Mesenchymal stem cell (in vitro differentiated cells and primary cell): ENCODE data around the gene DYNAP. TPM values are rescaled to one million over a fixed set of nuclear protein-coding genes. Genes with fewer than 3 reads are reported as not detected.

Source experiments
- DNase-seq: peaks from one replicate; pipeline ENCODE4 v3.0.0-alpha.2; 2013
- H2AFZ ChIP-seq: one replicate; pipeline ENCODE4 v1.6.1; 2013; ENCODE audit warnings: low read depth, mild to moderate bottlenecking, control low read depth, inconsistent platforms, low read length, moderate library complexity
- H2AK5ac ChIP-seq: 2 replicates; pipeline ENCODE4 v1.6.1; 2013; ENCODE audit warnings: low read length, moderate library complexity, mild to moderate bottlenecking, inconsistent platforms; ENCODE audit not compliant: severe bottlenecking
- H2BK120ac ChIP-seq: one replicate; pipeline ENCODE4 v1.6.1; 2013; ENCODE audit warnings: low read depth, mild to moderate bottlenecking, inconsistent platforms, low read length, moderate library complexity
- H2BK12ac ChIP-seq, 2 experiments: one replicate each; pipeline ENCODE4 v1.6.1; 2013; ENCODE audit warnings: inconsistent platforms in 2 of 2, low read length in 2 of 2, mild to moderate bottlenecking in 2 of 2, moderate library complexity in 2 of 2, control low read depth in 1 of 2
- H2BK15ac ChIP-seq: one replicate; pipeline ENCODE4 v1.6.1; 2013; ENCODE audit warnings: mild to moderate bottlenecking, low read depth, inconsistent platforms; ENCODE audit not compliant: poor library complexity, severe bottlenecking
- H2BK5ac ChIP-seq: 2 replicates; pipeline ENCODE4 v1.6.1; 2013; ENCODE audit warnings: low read depth, mild to moderate bottlenecking, low read length, control low read depth, inconsistent platforms; ENCODE audit not compliant: poor library complexity, severe bottlenecking
- H3K14ac ChIP-seq, 2 experiments: one replicate each; pipeline ENCODE4 v1.6.1; 2013; ENCODE audit warnings: inconsistent platforms in 2 of 2, low read length in 2 of 2, control low read depth in 1 of 2, mild to moderate bottlenecking in 1 of 2, moderate library complexity in 1 of 2
- H3K18ac ChIP-seq, 2 experiments: one replicate each; pipeline ENCODE4 v1.6.1; 2013; ENCODE audit warnings: inconsistent platforms in 2 of 2, low read length in 2 of 2, control low read depth in 1 of 2, low read depth in 1 of 2, mild to moderate bottlenecking in 1 of 2
- H3K23ac ChIP-seq, 2 experiments: one replicate each; pipeline ENCODE4 v1.6.1; 2013; ENCODE audit warnings: inconsistent platforms in 2 of 2, low read length in 2 of 2, mild to moderate bottlenecking in 2 of 2, moderate library complexity in 2 of 2, control low read depth in 1 of 2
- H3K27ac ChIP-seq: 2 replicates; pipeline ENCODE4 v1.5.1; 2013; ENCODE audit warnings: mild to moderate bottlenecking, moderate library complexity, low read length, control low read depth, inconsistent platforms; ENCODE audit not compliant: poor library complexity, severe bottlenecking
- H3K27me3 ChIP-seq, 2 experiments: 2 replicates each; pipeline versions ENCODE4 v1.6.1 to v1.7.0; 2013; ENCODE audit warnings: low read length in 2 of 2, mild to moderate bottlenecking in 2 of 2, moderate library complexity in 2 of 2, control low read depth in 1 of 2, inconsistent platforms in 1 of 2; ENCODE audit not compliant: control insufficient read depth in 1 of 2, insufficient read depth in 1 of 2
- H3K36me3 ChIP-seq, 2 experiments: 2 replicates each; pipeline versions ENCODE4 v1.6.1 to v1.7.0; 2013; ENCODE audit warnings: low read length in 2 of 2, control low read depth in 1 of 2, inconsistent platforms in 1 of 2, low read depth in 1 of 2, mild to moderate bottlenecking in 1 of 2; ENCODE audit not compliant: insufficient read depth in 2 of 2, control insufficient read depth in 1 of 2
- H3K4ac ChIP-seq, 2 experiments: one replicate each; pipeline ENCODE4 v1.6.1; 2013; ENCODE audit warnings: inconsistent platforms in 2 of 2, low read length in 2 of 2, mild to moderate bottlenecking in 2 of 2, moderate library complexity in 2 of 2, control low read depth in 1 of 2, low read depth in 1 of 2
- H3K4me1 ChIP-seq: 2 replicates; pipeline ENCODE4 v1.6.1; 2013; ENCODE audit warnings: low read depth, low read length, control low read depth; ENCODE audit not compliant: control insufficient read depth, insufficient read depth
- H3K4me2 ChIP-seq: 2 replicates; pipeline ENCODE4 v1.6.1; 2013; ENCODE audit warnings: low read length, mild to moderate bottlenecking, inconsistent platforms; ENCODE audit not compliant: poor library complexity, severe bottlenecking
- H3K4me3 ChIP-seq, 2 experiments: 2 replicates each; pipeline versions ENCODE4 v1.5.1 to v1.7.0; 2013; ENCODE audit warnings: low read length in 2 of 2, mild to moderate bottlenecking in 2 of 2, control low read depth in 1 of 2, low read depth in 1 of 2; ENCODE audit not compliant: insufficient read depth in 1 of 2
- H3K79me1 ChIP-seq: replicated peaks from 2 replicates; pipeline ENCODE4 v1.6.1; 2013; ENCODE audit warnings: mild to moderate bottlenecking, control low read depth, low read length, inconsistent platforms; ENCODE audit not compliant: poor library complexity, severe bottlenecking
- H3K9ac ChIP-seq: 2 replicates; pipeline ENCODE4 v1.7.0; 2013; ENCODE audit warnings: mild to moderate bottlenecking, low read length, moderate library complexity
- H3K9me3 ChIP-seq: 2 replicates; pipeline ENCODE4 v1.7.0; 2013; ENCODE audit warnings: mild to moderate bottlenecking, low read length; ENCODE audit not compliant: control insufficient read depth
- H4K8ac ChIP-seq: one replicate; pipeline ENCODE4 v1.6.1; 2013; ENCODE audit warnings: inconsistent platforms, mild to moderate bottlenecking, low read length, moderate library complexity
- H4K91ac ChIP-seq: one replicate; pipeline ENCODE4 v1.6.1; 2013; ENCODE audit warnings: mild to moderate bottlenecking, low read length, inconsistent platforms
- WGBS: methylation state at CpG from one replicate; pipeline ENCODE4 v1.1.7; 2013; ENCODE audit warnings: mixed read lengths; 5-methylcytosine and 5-hydroxymethylcytosine counted together
- polyA plus RNA-seq, 2 experiments: library from polyadenylated mRNA; stranded (reverse); fragments of 200-250 nt; gene quantifications; one replicate each; pipeline ENCODE4 v1.2.3, GENCODE V29; 2013

The DYNAP gene
- polyA plus RNA-seq (2013, experiment 1 of 2), result not detected
- polyA plus RNA-seq (2013, experiment 2 of 2), result not detected

- no peak within 1 kb of the TSS for H3K14ac ChIP-seq
Observed at GRCh38 chr18:54590945-54591344, at the start of gene DYNAP. Gene DYNAP (plus strand): TSS chr18:54591245. CDS start chr18:54591283, 38 bp downstream.

GRCh38 chr18:54551590-54551989 lies 39.5 kb upstream of the DYNAP start:
- Histone ChIP-seq H2BK15ac (no peak overlapping the region), H3K79me1 (no peaks in the 10 kb centered on the region), H2BK5ac (no peak overlapping the region), H3K27me3 (no peaks in the 10 kb centered on the region), H2BK12ac (no peak overlapping the region), H3K27ac (no peak overlapping the region), H3K18ac (no peak overlapping the region), H4K8ac (no peak overlapping the region), H3K14ac (no peak overlapping the region), H3K9ac (no peak overlapping the region), H3K36me3 (no peaks in the 10 kb centered on the region), H3K4me3 (no peak overlapping the region), H2AK5ac (no peak overlapping the region), H3K4me2 (no peak overlapping the region), H3K4me1 (no peaks in the 10 kb centered on the region), H3K23ac (no peak overlapping the region), H2AFZ (no peak overlapping the region), H4K91ac (no peak overlapping the region), H2BK120ac (no peak overlapping the region), H3K4ac (no peak overlapping the region), H3K9me3 (peaks cover 18% of the 10 kb centered on the region)
- no peak for DNase-seq
- WGBS, result 100% methylated on average over 1 of the region's 1 CpG

More at GRCh38 chr18:54590945-54591344, at the start of gene DYNAP:
- no peaks in the 10 kb centered on the region for H3K36me3 ChIP-seq
- 81% methylated on average over 4 of the region's 5 CpGs for WGBS
- no peak within 1 kb of the TSS for H3K9ac ChIP-seq
- no peak within 1 kb of the TSS for H3K4me2 ChIP-seq
- no peak within 1 kb of the TSS for H2AK5ac ChIP-seq
- no peak within 1 kb of the TSS for H2AFZ ChIP-seq
- H3K23ac ChIP-seq, result no peak within 1 kb of the TSS
- H2BK5ac ChIP-seq, result no peak within 1 kb of the TSS
- H4K91ac ChIP-seq, result no peak within 1 kb of the TSS
- no peak within 1 kb of the TSS for H2BK120ac ChIP-seq
- H3K27ac ChIP-seq, result no peak within 1 kb of the TSS
- H3K27me3 ChIP-seq, result peaks cover 0 to 3% of the 10 kb centered on the region in 2 experiments
- no peak within 1 kb of the TSS for H2BK12ac ChIP-seq
- H3K4ac ChIP-seq, result no peak within 1 kb of the TSS
- H2BK15ac ChIP-seq, result no peak within 1 kb of the TSS
- H3K4me1 ChIP-seq, result no peaks in the 10 kb centered on the region
- no peaks in the 10 kb centered on the region for H3K9me3 ChIP-seq
- H3K4me3 ChIP-seq, result no peak within 1 kb of the TSS
- H3K18ac ChIP-seq, result no peak within 1 kb of the TSS
- no peak for DNase-seq
- no peak within 1 kb of the TSS for H4K8ac ChIP-seq
- H3K79me1 ChIP-seq, result no peaks in the 10 kb centered on the region

- Histone ChIP-seq H3K27me3 (peaks cover 0 to 7% of the 10 kb centered on the region in 2 experiments), H4K8ac (no peak overlapping the region), H3K18ac (no peak overlapping the region), H2BK15ac (no peak overlapping the region), H3K4me2 (no peak overlapping the region), H2BK5ac (no peak overlapping the region), H3K36me3 (no peaks in the 10 kb centered on the region), H2AK5ac (no peak overlapping the region), H3K79me1 (no peaks in the 10 kb centered on the region), H2BK120ac (no peak overlapping the region), H3K14ac (no peak overlapping the region), H3K27ac (no peak overlapping the region), H3K4me3 (no peak overlapping the region), H4K91ac (no peak overlapping the region), H3K9me3 (peaks cover 18% of the 10 kb centered on the region), H3K4ac (no peak overlapping the region), H3K23ac (no peak overlapping the region), H2AFZ (no peak overlapping the region), H3K4me1 (no peaks in the 10 kb centered on the region), H3K9ac (no peak overlapping the region), H2BK12ac (no peak overlapping the region)
- WGBS, result 86% methylated on average over 2 of the region's 2 CpGs
- no peak for DNase-seq
Observed at GRCh38 chr18:54555286-54555685, 35.8 kb upstream of the DYNAP start.

GRCh38 chr18:54555996-54556395 lies 35.0 kb upstream of the DYNAP start:
- Histone ChIP-seq H3K4me2 (no peak overlapping the region), H3K4me1 (no peaks in the 10 kb centered on the region)

More at GRCh38 chr18:54555996-54556395, 35.0 kb upstream of the DYNAP start:
- Histone ChIP-seq H3K9me3 (peaks cover 13% of the 10 kb centered on the region), H3K79me1 (no peaks in the 10 kb centered on the region), H3K14ac (no peak overlapping the region), H2BK12ac (no peak overlapping the region), H3K4ac (no peak overlapping the region), H4K91ac (no peak overlapping the region), H2AK5ac (no peak overlapping the region), H2BK5ac (no peak overlapping the region), H3K18ac (no peak overlapping the region), H3K27me3 (peaks cover 0 to 7% of the 10 kb centered on the region in 2 experiments), H3K9ac (no peak overlapping the region), H3K23ac (no peak overlapping the region), H3K36me3 (no peaks in the 10 kb centered on the region), H3K4me3 (no peak overlapping the region), H4K8ac (no peak overlapping the region), H3K27ac (no peak overlapping the region), H2AFZ (no peak overlapping the region), H2BK15ac (no peak overlapping the region), H2BK120ac (no peak overlapping the region)
- DNase-seq, result no peak
- no CpG with 5 or more reads among the region's 1 CpG for WGBS
